Right atrium auricular region (tissue), 2 donors: ENCODE results near the gene CLASRP. TPM values are rescaled to one million over a fixed set of nuclear protein-coding genes. Genes with fewer than 3 reads are reported as not detected.

ENCODE experiments used
- DNase-seq: peaks from one replicate; pipeline ENCODE4 v3.0.0-alpha.2; 2019; ENCODE audit warnings: low spot score
- H3K27ac ChIP-seq, 2 donors: fragments of 200-600 bp; sonication (generic); 1 replicate in 1 of 2; 2 replicates in 1 of 2; pipeline ENCODE4 v1.5.1; 2016 to 2019
- H3K27me3 ChIP-seq, 2 donors: fragments of 200-600 bp; sonication (generic); one replicate each; pipeline versions ENCODE4 v1.5.1 to v1.6.0; 2017 to 2019
- H3K36me3 ChIP-seq: fragments of 200-600 bp; sonication (generic); one replicate; pipeline ENCODE4 v1.5.1; 2016
- H3K4me1 ChIP-seq, 2 donors: fragments of 200-600 bp; sonication (generic); one replicate each; pipeline versions ENCODE4 v1.5.1 to v1.6.0; 2017 to 2019
- H3K4me3 ChIP-seq, 2 donors: fragments of 200-600 bp; sonication (generic); 1 replicate in 1 of 2; 2 replicates in 1 of 2; pipeline ENCODE4 v1.5.1; 2017 to 2019; ENCODE audit warnings: mild to moderate bottlenecking in 1 of 2, moderate library complexity in 1 of 2
- H3K9me3 ChIP-seq, 2 donors: fragments of 200-600 bp; sonication (generic); one replicate each; pipeline ENCODE4 v1.5.1; 2019
- CTCF ChIP-seq, 2 donors: fragments of 200-600 bp; sonication (generic); IDR thresholded peaks; one replicate each; pipeline ENCODE4 v1.5.1; 2019; ENCODE audit warnings: antibody characterized with exemption in 2 of 2
- total RNA-seq, 2 donors: library from RNA; depleted of rRNA; stranded (reverse); fragments of >200 nt; gene quantifications; one replicate each; pipeline ENCODE4 v1.1.0, GENCODE V29; 2016

CLASRP gene
- total RNA-seq, 2 donors from 2014 or later = 29.6 to 31.3 TPM

- Histone ChIP-seq H3K4me3 (no peak overlapping the region), H3K4me1 (peaks cover 0 to 23% of the 10 kb centered on the region in 2 donors), H3K9me3 (no peaks in the 10 kb centered on the region), H3K36me3 (peaks cover 45% of the 10 kb centered on the region), H3K27ac (no peak overlapping the region), H3K27me3 (no peaks in the 10 kb centered on the region)
- no peak for TF ChIP-seq CTCF (IDR thresholded peaks at IDR 0.05)
- DNase-seq = no peak
These were observed 33.3 kb downstream of the CLASRP start for GRCh38 chr19:45071969-45072790.

- Histone ChIP-seq H3K4me1 (peaks cover 0 to 34% of the 10 kb centered on the region in 2 donors), H3K27me3 (no peaks in the 10 kb centered on the region), H3K9me3 (no peaks in the 10 kb centered on the region), H3K36me3 (peaks cover 19% of the 10 kb centered on the region), H3K27ac (peak overlapping the region; percentile 21 to 51), H3K4me3 (peak overlapping the region in 1 of 2 donors; percentile 59)
- DNase-seq = no peak
- TF ChIP-seq CTCF (IDR thresholded peaks at IDR 0.05) = no peak
These were observed 36.0 kb downstream of the CLASRP start for GRCh38 chr19:45074744-45075300.

GRCh38 chr19:45075301-45076028 is 36.6 kb downstream of the CLASRP start:
- no peak for TF ChIP-seq CTCF (IDR thresholded peaks at IDR 0.05)
- peak; percentile 80 for DNase-seq
- Histone ChIP-seq H3K9me3 (no peaks in the 10 kb centered on the region), H3K27ac (peak overlapping the region; percentile 23 to 51), H3K27me3 (no peaks in the 10 kb centered on the region), H3K36me3 (peaks cover 12% of the 10 kb centered on the region), H3K4me3 (peak overlapping the region; percentile 36 to 59), H3K4me1 (peaks cover 0 to 41% of the 10 kb centered on the region in 2 donors)

- H3K4me1 ChIP-seq = peaks cover 0 to 42% of the 10 kb centered on the region in 2 donors
- peak; percentile 64 for DNase-seq
- TF ChIP-seq CTCF (IDR thresholded peaks at IDR 0.05) = no peak
- H3K4me3 ChIP-seq = peak within 1 kb of the TSS; percentile 36 to 59
- H3K9me3 ChIP-seq = no peaks in the 10 kb centered on the region
- peaks cover 5% of the 10 kb centered on the region for H3K36me3 ChIP-seq
- no peaks in the 10 kb centered on the region for H3K27me3 ChIP-seq
- peak within 1 kb of the TSS; percentile 23 to 51 for H3K27ac ChIP-seq
These were observed 37.4 kb downstream of the CLASRP start, which contains the start of gene ZNF296 for GRCh38 chr19:45076029-45076850. ZNF296 (minus strand) TSS chr19:45076478; CDS start chr19:45076373, 105 bp downstream.
